HG02943 (cell line): Measurements from ENCODE around the gene HID1.

ENCODE experiments used
- ATAC-seq: cut with Tn5 transposase; IDR thresholded peaks from one replicate; pipeline ENCODE4 v1.9.1; 2021; ENCODE audit warnings: mild to moderate bottlenecking, low read depth, moderate library complexity; ENCODE audit not compliant: unreplicated experiment

The HID1 gene

DNA sequence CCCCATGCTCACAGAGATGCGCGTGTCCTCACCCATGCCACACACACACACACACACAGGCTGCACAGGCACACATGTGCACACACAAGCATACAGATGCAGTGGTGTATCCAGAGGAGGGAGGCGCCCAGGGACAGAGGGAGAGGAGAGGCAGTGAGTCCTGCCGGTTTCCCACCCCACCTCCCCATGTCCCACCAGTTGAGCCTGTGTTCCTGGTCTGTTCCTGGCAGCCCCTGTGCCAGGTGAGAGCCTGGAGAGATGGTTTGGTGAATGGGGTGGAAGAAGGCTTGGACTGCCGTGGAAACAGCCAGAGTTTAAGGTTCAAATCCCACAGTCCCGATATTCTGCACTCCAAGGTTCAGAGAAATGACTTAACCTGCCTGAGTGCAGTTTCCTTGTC lies 68.9 kb downstream of the HID1 start:
- no peak for ATAC-seq

DNA sequence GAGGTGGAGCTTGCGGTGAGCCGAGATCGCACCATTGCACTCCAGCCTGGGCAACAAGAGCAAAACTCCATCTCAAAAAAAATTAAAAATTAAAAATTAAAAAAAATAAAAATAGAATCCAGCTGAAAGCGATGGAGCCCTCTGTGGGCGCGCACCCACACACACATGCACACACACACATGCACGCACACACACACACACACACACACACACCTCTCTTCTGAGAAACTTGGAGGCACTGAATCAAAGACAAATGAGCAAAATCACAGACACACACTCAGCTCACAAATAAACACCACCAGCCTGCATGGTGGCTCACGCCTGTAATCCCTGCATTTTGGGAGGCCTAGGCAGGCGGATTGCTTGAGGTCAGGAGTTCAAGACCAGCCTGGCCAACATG lies 69.5 kb downstream of the HID1 start:
- no peak for ATAC-seq

DNA sequence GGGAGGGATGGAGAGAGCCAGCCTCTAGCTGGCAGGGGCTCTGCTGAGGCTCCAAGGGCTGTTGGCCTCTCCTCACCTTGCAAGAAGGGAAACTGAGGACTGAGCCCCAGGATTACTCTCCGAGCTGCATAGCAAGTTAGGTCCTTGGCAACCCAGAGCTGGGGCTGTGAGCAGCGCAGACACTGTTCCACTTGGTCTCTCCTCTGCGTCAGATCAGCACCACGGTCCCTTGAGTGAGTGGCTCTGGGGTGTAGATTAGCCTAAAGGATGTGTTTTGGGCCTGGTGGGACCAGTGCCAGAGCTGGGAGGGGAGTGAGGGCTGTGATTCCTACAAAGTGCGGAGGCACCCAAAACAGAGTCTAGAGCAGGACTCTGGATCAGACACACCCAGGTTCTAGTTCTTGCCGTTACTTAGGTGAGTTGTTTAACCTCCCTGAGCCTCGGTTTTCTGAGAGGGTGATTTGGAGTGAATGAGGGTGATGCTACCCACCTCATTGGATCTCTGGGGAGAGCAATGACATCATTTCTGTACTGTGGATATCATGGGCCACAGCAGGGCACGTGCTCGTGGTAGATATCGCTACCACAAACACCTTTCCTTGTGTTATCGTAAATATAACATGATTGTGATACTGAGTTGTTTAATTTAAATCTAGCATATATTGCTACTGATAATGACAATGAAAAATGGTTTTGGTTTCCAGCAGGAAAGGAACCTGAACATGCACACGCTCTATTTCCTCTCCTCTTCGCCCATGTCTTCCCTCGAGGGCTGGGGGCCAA lies 71.0 kb downstream of the HID1 start:
- ATAC-seq = no peak
